ENCODE data around the gene ZFAND5.

ZFAND5 gene

DNA sequence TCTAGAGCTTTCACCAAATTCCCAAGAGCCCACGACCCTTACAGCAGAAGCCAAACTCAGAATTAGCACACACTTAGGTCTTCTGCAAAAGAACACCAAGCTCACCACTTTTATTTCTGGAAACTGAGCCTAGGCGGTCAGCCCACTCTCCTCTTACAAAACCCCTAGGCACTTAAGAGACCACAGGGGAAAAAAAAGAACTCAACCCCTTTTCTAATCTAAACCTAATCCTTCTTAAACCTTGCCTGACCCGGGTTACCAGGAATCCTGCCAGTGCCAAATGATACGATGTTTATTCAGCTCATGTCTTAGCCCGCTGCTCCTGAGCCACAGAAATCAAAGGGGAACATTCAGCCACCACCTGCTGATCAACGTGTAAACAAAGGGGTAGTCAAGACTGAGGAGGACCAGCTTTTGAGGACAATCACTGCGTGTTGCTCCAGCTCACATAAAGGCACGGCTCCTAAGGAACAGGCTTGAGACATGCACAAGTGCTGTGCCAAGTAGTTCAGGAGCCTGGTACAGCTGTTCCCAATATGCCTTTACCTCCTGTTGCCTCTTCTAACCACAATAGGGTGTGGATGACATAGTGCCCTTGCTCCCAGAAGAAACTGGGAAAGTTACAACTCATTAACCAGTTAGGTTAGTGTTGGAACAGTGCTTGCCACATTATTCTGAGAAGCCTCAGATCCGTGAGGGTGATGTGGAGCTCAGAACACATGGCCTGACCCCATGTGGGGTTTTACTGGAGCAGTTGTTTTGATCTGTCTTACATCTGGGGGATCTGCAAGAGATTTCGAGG is 49.3 kb downstream of the ZFAND5 start:
- peak; percentile 32 for DNase-seq

DNA sequence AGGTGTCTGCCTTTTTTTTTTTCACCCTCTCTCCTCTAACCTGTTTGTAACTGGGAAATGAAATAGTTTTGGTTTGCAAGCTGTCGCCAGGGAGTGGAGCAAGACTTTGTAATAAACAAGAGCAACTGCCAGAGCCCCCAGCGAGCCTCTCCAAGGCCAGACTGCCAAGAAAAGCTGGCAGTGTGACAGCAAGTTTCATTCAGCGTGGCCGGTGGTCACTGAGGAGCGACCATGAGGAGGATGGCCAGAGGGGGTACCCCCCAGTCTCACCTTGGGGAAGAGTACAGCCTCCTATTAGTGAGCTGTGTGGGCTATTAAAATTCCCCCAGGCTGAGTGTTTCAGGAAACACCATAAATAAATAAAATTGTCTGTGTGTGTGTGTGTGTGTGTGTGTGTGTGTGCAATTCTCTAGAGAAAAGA is 49.9 kb downstream of the ZFAND5 start:
- peak; percentile 27 for DNase-seq

DNA sequence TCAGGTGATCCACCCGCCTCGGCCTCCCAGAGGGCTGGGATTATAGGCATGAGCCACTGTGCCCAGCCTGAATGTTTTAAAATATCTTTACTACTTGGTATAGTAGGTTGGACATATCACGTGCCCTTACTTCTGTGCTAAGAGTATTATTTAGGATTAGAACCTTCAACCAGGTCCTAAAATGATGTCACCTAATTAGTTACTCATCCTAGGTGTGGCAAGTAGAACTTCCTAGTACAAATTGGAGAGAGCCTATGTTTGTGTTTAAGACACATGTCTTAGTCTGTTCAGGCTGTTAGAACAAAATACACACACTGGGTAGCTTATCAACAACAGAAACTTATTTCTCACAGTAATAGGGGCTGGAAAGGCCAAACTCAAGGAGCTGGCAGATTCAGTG is 51.5 kb downstream of the ZFAND5 start:
- DNase-seq = no peak

DNA sequence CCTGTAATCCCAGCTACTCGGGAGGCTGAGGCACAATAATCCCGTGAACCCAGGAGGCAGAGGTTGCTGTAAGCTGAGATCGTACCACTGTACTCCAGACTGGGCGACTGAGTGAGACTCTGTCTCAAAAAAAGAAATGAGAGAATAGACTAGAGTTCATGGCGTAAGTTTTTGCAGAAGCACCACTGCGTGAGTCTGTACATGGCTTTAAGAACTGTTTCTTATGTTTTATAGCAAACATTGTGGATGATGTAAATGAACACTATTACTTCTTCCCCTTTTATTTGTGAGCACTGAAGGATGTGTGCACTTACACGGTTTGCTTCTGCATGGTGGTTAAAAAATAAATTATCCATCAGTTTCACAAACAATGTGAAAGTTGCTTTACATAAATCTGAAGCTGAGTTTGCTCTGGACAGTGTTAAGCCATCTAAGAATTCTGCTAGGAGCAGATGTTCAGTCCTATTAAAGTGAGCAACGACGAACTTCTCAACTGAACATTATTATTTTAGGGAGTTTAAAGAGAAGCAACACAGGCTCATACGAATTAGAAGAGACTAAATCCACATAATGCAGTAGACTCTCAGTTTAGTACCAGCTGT is 52.5 kb downstream of the ZFAND5 start:
- no peak for DNase-seq

DNA sequence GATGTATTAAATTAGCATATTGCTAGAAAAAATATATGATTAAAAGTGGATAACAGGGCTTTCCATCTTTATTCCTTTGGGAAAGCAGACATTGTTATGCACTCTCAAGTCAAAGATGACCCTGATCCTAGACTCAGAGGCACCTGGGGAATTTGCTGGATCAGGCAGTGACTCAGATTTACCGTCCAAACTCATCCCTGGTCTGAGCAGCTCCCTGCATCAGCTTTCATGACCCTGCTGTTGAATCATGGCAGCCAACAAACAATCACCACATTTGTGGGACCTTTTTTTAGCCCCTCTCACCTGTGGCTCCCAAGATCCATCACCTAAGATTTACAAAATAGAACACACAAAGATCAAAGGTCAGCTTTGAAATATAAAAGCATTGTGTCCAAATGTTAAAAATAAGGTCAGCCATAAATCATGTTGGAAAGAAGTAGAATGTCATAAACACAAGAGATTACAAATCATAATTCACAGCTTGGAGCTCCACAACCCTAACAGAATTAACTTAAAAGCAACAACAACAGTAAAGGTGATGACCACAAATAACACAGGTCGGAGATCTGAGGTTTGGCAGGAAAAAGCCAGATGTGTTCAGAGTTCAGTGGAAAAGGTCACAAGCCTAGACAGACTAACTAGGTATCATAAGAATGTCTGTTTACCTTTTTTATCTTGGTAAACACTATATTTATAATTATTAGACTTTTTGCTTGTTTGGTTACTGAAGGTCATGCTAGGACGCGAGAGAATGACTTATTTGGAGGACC is 55.5 kb downstream of the ZFAND5 start:
- DNase-seq = no peak

DNA sequence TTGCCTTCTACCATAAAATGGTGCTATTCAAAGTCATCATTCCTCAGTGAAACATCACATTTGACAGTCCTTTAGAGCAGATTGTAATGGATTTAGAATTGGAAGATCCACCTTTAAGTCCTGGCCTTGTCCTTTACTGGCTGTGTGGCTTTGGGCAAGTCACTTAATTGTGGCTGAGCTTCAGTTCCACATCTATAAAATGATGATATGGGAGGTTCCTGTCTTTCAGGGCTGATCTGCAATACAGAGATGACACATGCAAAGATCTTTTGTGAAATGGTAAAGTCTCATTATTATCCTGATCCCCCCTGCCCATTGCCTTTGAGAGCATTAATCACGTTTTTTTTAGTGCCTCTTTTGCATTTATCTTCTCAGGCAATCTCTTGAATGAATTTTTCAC is 58.2 kb downstream of the ZFAND5 start:
- DNase-seq = no peak

DNA sequence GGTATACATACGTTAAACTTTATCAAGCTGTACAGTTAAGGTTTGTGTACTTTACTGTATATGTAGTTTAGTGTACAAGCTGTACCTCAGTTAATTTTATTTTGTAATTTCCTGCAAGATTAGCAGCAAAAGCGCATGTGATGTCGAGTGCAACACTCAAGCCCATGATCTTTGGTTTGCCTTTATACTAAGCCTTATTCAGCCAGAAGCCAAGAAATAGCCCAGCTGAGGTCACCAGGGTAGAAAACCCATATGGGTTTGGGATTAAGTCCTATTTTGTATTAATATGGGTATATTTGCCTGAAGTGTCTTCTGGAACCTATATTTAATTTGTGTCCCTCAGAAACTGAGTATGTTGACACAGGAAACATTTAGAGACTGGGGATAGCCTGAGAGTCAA is 59.3 kb downstream of the ZFAND5 start:
- no peak for DNase-seq

DNA sequence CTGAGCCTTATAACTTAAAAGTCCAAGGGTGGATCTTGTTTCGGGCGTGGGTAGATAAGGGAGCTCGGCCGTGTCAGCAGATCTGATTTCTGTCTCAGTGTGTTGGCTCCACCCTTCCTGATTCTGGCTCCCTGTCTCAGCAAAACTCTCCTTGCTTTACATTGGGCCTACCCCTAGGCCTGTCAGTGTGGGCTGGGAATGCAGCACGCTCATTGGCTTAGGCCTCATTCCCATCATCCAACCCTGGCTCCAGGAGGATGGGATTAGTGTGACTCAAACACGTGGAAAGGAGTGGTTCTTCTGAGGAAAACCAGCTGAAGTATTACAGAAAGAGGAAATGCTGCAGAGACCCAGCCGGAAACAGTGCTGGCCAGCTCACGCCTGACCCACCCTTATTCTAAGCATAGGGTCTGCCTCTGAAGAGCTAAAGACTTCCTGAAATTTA is 59.9 kb downstream of the ZFAND5 start:
- no peak for DNase-seq

DNA sequence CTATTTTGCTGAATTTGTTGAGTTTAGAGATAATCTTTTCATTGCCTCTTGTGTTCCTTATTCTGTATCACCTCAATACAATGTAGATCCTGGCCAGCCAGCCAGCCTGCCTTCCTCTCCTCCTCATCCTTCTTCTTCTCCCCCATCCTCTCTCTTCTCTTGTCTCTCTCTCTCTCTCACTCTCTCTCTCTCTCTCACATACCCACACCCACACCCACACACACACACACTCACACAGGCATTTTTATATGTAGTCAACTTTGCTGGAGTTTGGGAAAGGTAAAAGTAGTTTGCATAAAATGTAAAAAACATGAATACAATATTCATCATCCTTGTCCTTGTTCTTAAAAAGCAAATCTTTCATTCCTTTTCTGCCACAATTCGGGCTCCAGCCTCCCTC is 60.5 kb downstream of the ZFAND5 start:
- no peak for DNase-seq

All from NCI-H446 treated with DMSO at 0.1 percent for 48 hours (cell line).